Breast epithelium (tissue), 4 donors: Measurements from ENCODE around the gene TPX2. TPM values are rescaled to one million over a fixed set of nuclear protein-coding genes. Genes with fewer than 3 reads are reported as not detected.

Source experiments
- DNase-seq, 2 donors: peaks; one replicate each; pipeline ENCODE4 v3.0.0-alpha.2; 2019; ENCODE audit warnings: low spot score in 2 of 2
- H3K27ac ChIP-seq, 2 donors: fragments of 200-600 bp; sonication (generic) in 1 of 2; one replicate each; pipeline ENCODE4 v1.5.1; 2016 to 2019; ENCODE audit warnings: mild to moderate bottlenecking in 1 of 2
- H3K27me3 ChIP-seq, 2 donors: fragments of 200-600 bp; sonication (generic) in 1 of 2; one replicate each; pipeline versions ENCODE4 v1.5.1 to v1.6.0; 2017 to 2019; ENCODE audit warnings: control low read depth in 1 of 2, mild to moderate bottlenecking in 1 of 2
- H3K36me3 ChIP-seq: fragments of 200-600 bp; one replicate; pipeline ENCODE4 v1.5.1; 2019
- H3K4me1 ChIP-seq, 2 donors: fragments of 200-600 bp; sonication (generic); one replicate each; pipeline ENCODE4 v1.5.1; 2016 to 2019; ENCODE audit warnings: control low read depth in 1 of 2
- H3K4me3 ChIP-seq, 3 donors: fragments of 200-600 bp; sonication (generic); 1 replicate in 2 of 3; 2 replicates in 1 of 3; pipeline ENCODE4 v1.5.1; 2016 to 2019; ENCODE audit warnings: mild to moderate bottlenecking in 3 of 3, moderate library complexity in 2 of 3
- H3K9me3 ChIP-seq, 2 donors: fragments of 200-600 bp; sonication (generic) in 1 of 2; one replicate each; pipeline ENCODE4 v1.5.1; 2016 to 2019; ENCODE audit warnings: control low read depth in 1 of 2
- POLR2A ChIP-seq: fragments of 450-650 bp; IDR thresholded peaks from one replicate; pipeline ENCODE4 v1.6.1; 2016; ENCODE audit warnings: antibody characterized with exemption, mild to moderate bottlenecking, moderate library complexity
- POLR2AphosphoS5 ChIP-seq, 3 donors: sonication (generic); formaldehyde crosslinking; IDR thresholded peaks; one replicate each; pipeline ENCODE4 v1.6.1; 2017; ENCODE audit warnings: antibody characterized with exemption in 3 of 3
- intact Hi-C: fragments of 100-400 bp; cut with DNase I; formaldehyde crosslinking; loops from one replicate; pipeline ENCODE4 v1.15.1; 2023; ENCODE audit warnings: low total_unique reads
- total RNA-seq, 3 donors: library from RNA; depleted of rRNA; stranded (reverse); fragments of >200 nt; gene quantifications; one replicate each; pipeline ENCODE4 v1.1.0, GENCODE V29; 2016
- TF ChIP-seq, protein P1 (sequence below), 3 donors: fragments of 450-650 bp; IDR thresholded peaks; one replicate each; pipeline ENCODE4 v1.5.1; 2016 to 2017; ENCODE audit warnings: antibody characterized with exemption in 3 of 3, mild to moderate bottlenecking in 3 of 3, moderate library complexity in 3 of 3

The TPX2 gene
- total RNA-seq, 3 donors from 2014 or later, result 0.33 to 3.8 (median 0.73) TPM

DNA sequence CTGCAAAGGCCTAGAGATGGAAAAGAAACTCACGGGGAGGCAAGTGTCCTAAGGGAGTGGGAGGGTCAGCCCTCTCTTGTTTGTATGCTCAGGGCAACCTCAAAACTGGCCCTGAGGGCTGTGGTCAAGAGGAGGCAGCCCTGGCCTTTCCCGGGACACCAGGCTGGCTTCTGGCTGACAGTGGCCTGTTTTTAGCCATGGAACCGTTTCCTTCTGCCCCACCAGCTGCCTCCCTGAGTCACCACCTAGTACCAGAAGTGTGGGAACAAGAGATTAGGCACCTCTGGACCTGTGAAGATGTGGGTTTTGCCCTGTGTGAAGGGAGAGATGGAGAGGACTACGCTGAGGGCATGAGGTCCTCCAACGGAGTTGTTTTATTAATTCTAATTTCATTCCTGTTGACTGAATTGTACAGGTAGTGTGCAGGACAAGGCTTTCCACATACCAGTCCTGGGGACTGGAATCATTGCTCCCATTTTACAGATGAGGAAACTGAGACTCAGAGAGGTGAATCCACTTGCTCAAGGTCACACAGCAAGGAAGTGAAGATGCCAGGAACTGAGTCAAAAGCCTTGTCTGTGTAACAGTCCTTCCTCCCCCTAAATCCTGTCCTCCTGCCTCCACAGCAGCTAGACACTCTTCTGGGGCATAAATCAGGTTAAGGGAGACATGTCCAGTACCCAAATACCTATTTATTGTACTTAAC, 100.8 kb downstream of the TPX2 start:
- DNase-seq, result no peak
- TF ChIP-seq POLR2AphosphoS5 (IDR thresholded peaks at IDR 0.05) (no peak), POLR2A (no peak)
- TF ChIP-seq, protein P1, sequence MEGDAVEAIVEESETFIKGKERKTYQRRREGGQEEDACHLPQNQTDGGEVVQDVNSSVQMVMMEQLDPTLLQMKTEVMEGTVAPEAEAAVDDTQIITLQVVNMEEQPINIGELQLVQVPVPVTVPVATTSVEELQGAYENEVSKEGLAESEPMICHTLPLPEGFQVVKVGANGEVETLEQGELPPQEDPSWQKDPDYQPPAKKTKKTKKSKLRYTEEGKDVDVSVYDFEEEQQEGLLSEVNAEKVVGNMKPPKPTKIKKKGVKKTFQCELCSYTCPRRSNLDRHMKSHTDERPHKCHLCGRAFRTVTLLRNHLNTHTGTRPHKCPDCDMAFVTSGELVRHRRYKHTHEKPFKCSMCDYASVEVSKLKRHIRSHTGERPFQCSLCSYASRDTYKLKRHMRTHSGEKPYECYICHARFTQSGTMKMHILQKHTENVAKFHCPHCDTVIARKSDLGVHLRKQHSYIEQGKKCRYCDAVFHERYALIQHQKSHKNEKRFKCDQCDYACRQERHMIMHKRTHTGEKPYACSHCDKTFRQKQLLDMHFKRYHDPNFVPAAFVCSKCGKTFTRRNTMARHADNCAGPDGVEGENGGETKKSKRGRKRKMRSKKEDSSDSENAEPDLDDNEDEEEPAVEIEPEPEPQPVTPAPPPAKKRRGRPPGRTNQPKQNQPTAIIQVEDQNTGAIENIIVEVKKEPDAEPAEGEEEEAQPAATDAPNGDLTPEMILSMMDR (IDR thresholded peaks at IDR 0.05), result no peak
- Histone ChIP-seq H3K36me3 (no peaks in the 10 kb centered on the region), H3K27ac (no peak overlapping the region), H3K27me3 (no peaks in the 10 kb centered on the region), H3K4me1 (peaks cover 2 to 13% of the 10 kb centered on the region in 2 donors), H3K9me3 (no peaks in the 10 kb centered on the region), H3K4me3 (no peak overlapping the region)
- intact Hi-C loops, result no loop called here

DNA sequence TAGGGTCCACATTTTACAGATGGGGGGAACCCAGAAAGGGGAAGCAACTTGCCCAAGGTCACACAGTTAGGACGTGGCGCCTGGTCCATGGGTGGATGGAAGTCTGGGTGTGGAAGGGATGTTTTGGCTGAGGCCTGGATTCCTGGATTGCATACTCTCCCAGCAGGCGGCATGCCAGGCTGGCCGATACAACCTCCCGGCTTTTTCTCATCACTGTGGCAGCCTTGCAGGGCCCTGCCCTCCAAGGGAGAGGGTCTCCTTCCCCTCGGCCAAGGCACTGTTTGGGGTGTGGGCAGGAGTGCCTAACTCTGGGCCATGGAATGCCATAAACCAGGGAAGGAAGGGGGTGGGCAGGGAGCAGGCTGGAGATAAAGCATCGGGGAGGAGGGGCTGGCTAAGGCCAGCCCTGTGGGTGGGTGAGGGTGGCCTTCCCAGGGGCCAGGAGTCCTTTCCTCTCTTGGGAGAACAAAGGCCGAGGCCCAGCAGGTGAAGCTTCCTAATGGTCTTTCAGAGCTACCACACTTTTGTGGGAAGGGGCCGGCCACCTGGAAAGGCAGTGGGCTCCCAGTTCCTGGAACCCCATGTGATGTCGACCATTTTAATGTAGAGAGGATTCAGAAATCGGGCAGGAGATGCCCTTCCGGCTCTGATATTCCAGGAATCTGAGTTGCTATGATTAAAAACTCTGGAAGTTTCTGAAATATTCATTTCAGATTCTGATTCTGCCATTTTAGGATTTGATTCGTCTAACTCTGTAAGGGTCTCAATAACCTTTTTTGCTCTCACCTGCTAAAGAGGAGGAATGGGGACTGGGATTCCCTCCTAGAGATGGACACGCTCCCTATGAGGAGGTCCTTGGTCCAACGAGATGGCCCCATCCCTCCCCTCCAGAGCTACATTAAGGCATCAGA, 102.1 kb downstream of the TPX2 start:
- TF ChIP-seq POLR2A (no peak), POLR2AphosphoS5 (IDR thresholded peaks at IDR 0.05) (no peak)
- TF ChIP-seq, protein P1 (IDR thresholded peaks at IDR 0.05), result no peak
- Histone ChIP-seq H3K27ac (peak overlapping the region in 1 of 2 donors; percentile 58), H3K4me1 (peaks cover 0 to 9% of the 10 kb centered on the region in 2 donors), H3K36me3 (no peaks in the 10 kb centered on the region), H3K27me3 (no peaks in the 10 kb centered on the region), H3K4me3 (no peak overlapping the region), H3K9me3 (no peaks in the 10 kb centered on the region)
- intact Hi-C loops, result no loop called here
- DNase-seq, result no peak

DNA sequence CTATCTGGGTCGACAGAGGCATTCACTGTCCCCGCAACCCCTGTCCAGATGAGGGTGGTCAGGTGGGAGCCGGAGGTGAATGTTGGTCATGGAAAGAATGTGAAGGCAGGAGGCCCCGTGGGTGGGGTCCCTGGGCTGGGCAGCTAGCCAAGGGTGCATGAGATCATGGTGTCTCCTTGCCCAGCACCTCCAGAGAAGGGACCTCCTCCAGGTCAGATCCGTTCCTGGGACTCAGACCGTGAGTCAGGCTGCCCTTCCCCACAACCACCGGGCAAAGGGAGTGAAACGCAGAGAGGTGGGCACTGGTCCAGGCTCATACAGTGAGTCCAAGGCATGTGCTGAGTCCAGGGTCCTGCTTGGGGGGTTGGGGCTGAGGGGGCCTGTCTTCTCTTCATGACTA, 102.8 kb downstream of the TPX2 start:
- DNase-seq, result no peak
- no peak for TF ChIP-seq POLR2AphosphoS5 (IDR thresholded peaks at IDR 0.05)
- no peak for TF ChIP-seq POLR2A
- TF ChIP-seq, protein P1 (IDR thresholded peaks at IDR 0.05), result no peak
- Histone ChIP-seq H3K27ac (peak overlapping the region in 1 of 2 donors; percentile 58), H3K9me3 (no peaks in the 10 kb centered on the region), H3K36me3 (no peaks in the 10 kb centered on the region), H3K4me3 (no peak overlapping the region), H3K27me3 (no peaks in the 10 kb centered on the region), H3K4me1 (peaks cover 0 to 2% of the 10 kb centered on the region in 2 donors)
- intact Hi-C loops, result no loop called here

DNA sequence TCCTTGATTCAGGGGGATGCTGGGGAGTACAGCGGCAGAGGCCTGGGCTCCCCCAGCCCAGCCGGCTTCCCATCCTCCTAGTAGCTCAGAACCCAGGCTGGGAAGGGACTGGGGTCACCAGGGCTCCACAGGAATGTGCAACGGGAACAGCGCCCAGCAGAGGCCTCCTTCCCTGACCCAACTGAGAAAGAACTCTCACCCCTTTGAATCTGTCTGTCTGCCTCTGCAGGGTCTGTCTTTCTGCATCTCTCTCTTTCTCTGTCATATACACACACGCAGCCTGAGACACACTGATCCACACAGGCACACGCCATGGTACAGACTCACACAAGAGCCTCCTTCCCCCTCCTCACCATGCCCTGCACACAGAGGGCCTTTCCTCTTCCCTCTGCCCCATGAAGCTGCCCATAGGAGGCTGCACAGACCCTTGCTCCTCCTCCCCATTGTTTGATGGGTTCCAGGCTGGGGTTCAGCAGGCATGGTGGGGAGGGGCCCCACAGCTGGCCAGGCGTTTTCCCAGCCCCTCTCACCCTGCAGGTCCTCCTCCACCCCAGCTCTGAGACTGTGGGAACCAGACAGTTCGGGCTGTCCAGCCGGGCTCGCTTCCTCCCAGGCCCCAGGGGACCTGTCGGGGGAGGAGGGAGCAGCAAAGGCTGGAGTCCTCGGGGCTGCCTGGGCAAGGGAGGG, 103.5 kb downstream of the TPX2 start:
- peak overlapping the region in 1 of 2 donors; percentile 69 for H3K27ac ChIP-seq
- H3K36me3 ChIP-seq, result no peaks in the 10 kb centered on the region
- intact Hi-C loops, result no loop called here
- H3K4me3 ChIP-seq, result no peak overlapping the region
- no peaks in the 10 kb centered on the region for H3K4me1 ChIP-seq
- H3K27me3 ChIP-seq, result no peaks in the 10 kb centered on the region
- TF ChIP-seq POLR2AphosphoS5 (IDR thresholded peaks at IDR 0.05) (no peak), POLR2A (no peak)
- TF ChIP-seq, protein P1 (IDR thresholded peaks at IDR 0.05), result no peak
- H3K9me3 ChIP-seq, result no peaks in the 10 kb centered on the region
- no peak for DNase-seq
